ENCODE measurements around the gene SEC14L3.

DNA sequence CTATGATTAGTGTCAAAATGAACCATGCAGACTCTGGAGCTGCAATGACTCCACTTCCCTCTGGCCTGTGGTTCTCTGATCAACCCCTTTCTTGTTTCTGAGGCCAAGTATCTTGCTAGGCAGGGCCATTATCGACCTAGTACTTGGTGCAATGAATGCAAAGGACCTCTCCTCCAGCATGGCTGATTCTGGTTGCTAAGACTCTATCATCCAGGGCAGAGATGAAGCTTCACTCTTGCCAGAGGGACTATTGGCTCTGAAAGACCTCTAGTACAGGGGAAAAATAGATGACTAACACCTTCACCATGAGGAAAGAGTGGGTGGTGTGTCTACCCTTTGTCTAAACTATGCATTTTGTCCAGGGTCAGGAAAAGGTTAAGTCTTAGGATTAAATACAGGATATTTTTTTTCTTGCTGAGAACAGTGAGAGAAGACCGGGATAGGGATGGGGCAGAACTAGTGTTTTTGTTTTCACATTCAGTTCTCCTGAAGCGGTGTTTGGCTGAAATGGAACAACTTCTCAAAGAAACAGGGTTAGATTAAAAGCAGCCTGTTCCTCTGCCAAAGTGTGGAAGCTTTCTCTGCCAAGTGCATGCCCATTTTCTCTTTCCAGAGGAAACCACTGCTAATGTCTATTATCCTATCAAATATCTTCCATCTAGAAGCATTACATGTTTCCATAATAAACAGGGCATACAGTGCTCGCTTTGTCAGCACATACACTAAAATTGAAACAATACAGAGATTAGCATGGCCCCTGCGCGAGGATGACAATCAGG is 51.3 kb downstream of the SEC14L3 start:
- TF ChIP-seq GATA3 (IDR thresholded peaks at IDR 0.05; ENCODE audit: low read depth, low read length) (no peak), GATA2 (IDR thresholded peaks at IDR 0.05; ENCODE audit: low read depth, low read length) (no peak)
